Neural cell (in vitro differentiated cells): Measurements from ENCODE around the gene LYPD6B.

Source experiments
- EZH2 ChIP-seq: fragments of 200-600, 300-800 bp; shearing (Covaris generic), sonication (generic); IDR thresholded peaks from 2 replicates; pipeline ENCODE4 v1.6.1; 2014; ENCODE audit warnings: antibody characterized with exemption, low read length, borderline replicate concordance, mild to moderate bottlenecking; ENCODE audit not compliant: insufficient read depth, poor library complexity, severe bottlenecking
- MXI1 ChIP-seq: fragments of 450-650 bp; conservative IDR thresholded peaks from 2 replicates; pipeline ENCODE4 v1.6.1; 2014; ENCODE audit warnings: antibody characterized with exemption, mild to moderate bottlenecking; ENCODE audit not compliant: poor library complexity, severe bottlenecking
- POLR2AphosphoS5 ChIP-seq: IDR thresholded peaks from 2 replicates; pipeline ENCODE4 v1.6.1; 2012
- RAD21 ChIP-seq: fragments of 450-650 bp; conservative IDR thresholded peaks from 2 replicates; pipeline ENCODE4 v1.6.1; 2014; ENCODE audit warnings: antibody characterized with exemption, mild to moderate bottlenecking, moderate library complexity
- SMC3 ChIP-seq: fragments of 450-650 bp; conservative IDR thresholded peaks from 2 replicates; pipeline ENCODE4 v1.6.1; 2014; ENCODE audit warnings: antibody characterized with exemption, mild to moderate bottlenecking, moderate library complexity; ENCODE audit not compliant: poor library complexity
- TAF1 ChIP-seq: IDR thresholded peaks from 2 replicates; pipeline ENCODE4 v1.6.1; 2012; ENCODE audit warnings: low read depth
- TF ChIP-seq, protein P1 (sequence below): fragments of 450-650 bp; IDR thresholded peaks from 2 replicates; pipeline ENCODE4 v1.5.1; 2014; ENCODE audit warnings: antibody characterized with exemption, mild to moderate bottlenecking, moderate library complexity; ENCODE audit not compliant: poor library complexity, severe bottlenecking

- no peak for TF ChIP-seq EZH2
- no peak for TF ChIP-seq POLR2AphosphoS5
- TF ChIP-seq, protein P1, sequence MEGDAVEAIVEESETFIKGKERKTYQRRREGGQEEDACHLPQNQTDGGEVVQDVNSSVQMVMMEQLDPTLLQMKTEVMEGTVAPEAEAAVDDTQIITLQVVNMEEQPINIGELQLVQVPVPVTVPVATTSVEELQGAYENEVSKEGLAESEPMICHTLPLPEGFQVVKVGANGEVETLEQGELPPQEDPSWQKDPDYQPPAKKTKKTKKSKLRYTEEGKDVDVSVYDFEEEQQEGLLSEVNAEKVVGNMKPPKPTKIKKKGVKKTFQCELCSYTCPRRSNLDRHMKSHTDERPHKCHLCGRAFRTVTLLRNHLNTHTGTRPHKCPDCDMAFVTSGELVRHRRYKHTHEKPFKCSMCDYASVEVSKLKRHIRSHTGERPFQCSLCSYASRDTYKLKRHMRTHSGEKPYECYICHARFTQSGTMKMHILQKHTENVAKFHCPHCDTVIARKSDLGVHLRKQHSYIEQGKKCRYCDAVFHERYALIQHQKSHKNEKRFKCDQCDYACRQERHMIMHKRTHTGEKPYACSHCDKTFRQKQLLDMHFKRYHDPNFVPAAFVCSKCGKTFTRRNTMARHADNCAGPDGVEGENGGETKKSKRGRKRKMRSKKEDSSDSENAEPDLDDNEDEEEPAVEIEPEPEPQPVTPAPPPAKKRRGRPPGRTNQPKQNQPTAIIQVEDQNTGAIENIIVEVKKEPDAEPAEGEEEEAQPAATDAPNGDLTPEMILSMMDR: no peak
- no peak for TF ChIP-seq SMC3
- TF ChIP-seq TAF1: no peak
- TF ChIP-seq MXI1: no peak
- no peak for TF ChIP-seq RAD21
These were observed 131.2 kb downstream of the LYPD6B start for GRCh38 chr2:149169656-149170055.
